Urinary bladder (tissue), 4 donors: ENCODE data around the gene RNPS1. TPM values are rescaled to one million over a fixed set of nuclear protein-coding genes. Genes with fewer than 3 reads are reported as not detected.

ENCODE experiments used
- DNase-seq: peaks from one replicate; pipeline ENCODE4 v3.0.0-alpha.2; 2015; ENCODE audit errors: extremely low spot score
- H3K27ac ChIP-seq: one replicate; pipeline ENCODE4 v1.5.1; 2013; ENCODE audit warnings: low read depth, mild to moderate bottlenecking, moderate library complexity
- H3K36me3 ChIP-seq: one replicate; pipeline ENCODE4 v1.6.1; 2013; ENCODE audit warnings: mild to moderate bottlenecking, moderate library complexity; ENCODE audit not compliant: insufficient read depth
- H3K4me1 ChIP-seq: one replicate; pipeline ENCODE4 v1.6.1; 2013; ENCODE audit warnings: mild to moderate bottlenecking, moderate library complexity; ENCODE audit not compliant: insufficient read depth
- H3K4me3 ChIP-seq: one replicate; pipeline ENCODE4 v1.5.1; 2013; ENCODE audit warnings: low read depth, low read length
- WGBS: extraction: QIAGEN DNeasy Blood & Tissue Kit; methylation state at CpG from one replicate; pipeline ENCODE4 v1.1.7; 2013; 5-methylcytosine and 5-hydroxymethylcytosine counted together
- polyA plus RNA-seq: library from polyadenylated mRNA; stranded (reverse); fragments of 200-250 nt; gene quantifications from one replicate; pipeline ENCODE4 v1.2.3, GENCODE V29; 2013
- total RNA-seq: library from RNA; depleted of rRNA; stranded (reverse); fragments of >200 nt; gene quantifications from one replicate; pipeline ENCODE4 v1.2.3, GENCODE V29; 2014
- donor health status: healthy with polysubstance abuse.
- donor health status: healthy.

Gene RNPS1
- total and polyA plus RNA-seq, 2 donors = 47.5 to 188 TPM

DNA sequence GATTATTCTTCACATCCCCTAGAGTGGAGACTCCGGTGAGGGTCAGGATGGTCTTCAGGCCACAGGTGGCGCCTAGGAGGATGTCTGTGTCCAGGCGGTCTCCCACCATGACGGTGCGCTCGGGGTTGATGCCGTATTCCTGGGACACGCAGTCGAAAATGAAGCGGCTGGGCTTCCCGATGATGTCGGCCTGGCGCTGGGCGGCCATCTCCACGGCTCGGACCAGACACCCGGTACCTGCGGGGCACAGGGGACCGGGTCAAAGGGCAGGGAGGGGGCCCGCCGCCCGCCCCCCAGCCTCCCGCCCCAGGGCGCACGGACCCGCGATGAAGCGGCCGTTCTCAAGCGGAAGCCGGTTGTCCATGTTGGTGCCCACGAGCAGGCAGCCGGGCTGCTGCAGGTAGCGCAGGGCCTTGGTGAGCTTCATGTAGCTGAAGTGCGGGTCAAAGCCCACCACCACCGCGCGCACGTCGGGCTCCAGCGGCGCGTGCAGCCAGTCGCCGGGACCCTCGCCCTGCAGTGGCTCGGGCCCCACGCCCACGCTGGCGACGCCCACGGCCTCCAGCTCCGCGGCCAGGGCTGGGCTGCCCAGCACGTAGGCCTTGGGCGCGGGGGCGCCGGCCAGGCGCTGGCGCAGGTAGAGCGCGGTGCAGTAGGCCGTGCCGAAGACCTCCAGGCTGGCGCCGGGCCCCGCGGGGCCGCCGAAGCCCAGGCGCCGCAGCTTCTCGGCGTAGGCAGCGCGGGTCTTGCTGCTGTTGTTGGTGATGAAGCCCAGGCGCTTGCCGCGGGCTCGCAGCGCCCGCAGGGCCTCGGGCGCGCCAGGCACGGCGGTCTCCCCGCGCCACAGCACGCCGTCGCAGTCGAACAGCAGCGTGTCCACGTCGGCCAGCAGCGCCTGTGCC lies 53.9 kb downstream of the RNPS1 start:
- Histone ChIP-seq H3K27ac (peak overlapping the region; percentile 70), H3K36me3 (no peaks in the 10 kb centered on the region), H3K4me1 (no peaks in the 10 kb centered on the region), H3K4me3 (peak overlapping the region; percentile 68)
- DNase-seq = no peak
- under 1% methylated on average over 98 of the region's 98 CpGs for WGBS

GRCh38 chr16:2212362-2213324 lies 55.3 kb downstream of the RNPS1 start:
- 74% methylated on average over 19 of the region's 19 CpGs for WGBS
- no peak overlapping the region for H3K27ac ChIP-seq
- H3K36me3 ChIP-seq = no peaks in the 10 kb centered on the region
- no peak for DNase-seq
- no peak overlapping the region for H3K4me3 ChIP-seq
- no peaks in the 10 kb centered on the region for H3K4me1 ChIP-seq

- DNase-seq = no peak
- H3K4me1 ChIP-seq = no peaks in the 10 kb centered on the region
- no peak overlapping the region for H3K4me3 ChIP-seq
- 81% methylated on average over 11 of the region's 11 CpGs for WGBS
- no peaks in the 10 kb centered on the region for H3K36me3 ChIP-seq
- H3K27ac ChIP-seq = no peak overlapping the region
Measured at GRCh38 chr16:2211923-2212347, 56.0 kb downstream of the RNPS1 start.

GRCh38 chr16:2210386-2211365 lies 57.2 kb downstream of the RNPS1 start, which contains the start of gene BRICD5:
TSS of gene BRICD5 (minus strand) at chr16:2210863. CDS start at chr16:2210833, 30 bp downstream.
- 67% methylated on average over 24 of the region's 24 CpGs for WGBS
- no peak within 1 kb of the TSS for H3K4me3 ChIP-seq
- no peak within 1 kb of the TSS for H3K27ac ChIP-seq
- H3K4me1 ChIP-seq = peaks cover 2% of the 10 kb centered on the region
- no peak for DNase-seq
- H3K36me3 ChIP-seq = no peaks in the 10 kb centered on the region

DNA sequence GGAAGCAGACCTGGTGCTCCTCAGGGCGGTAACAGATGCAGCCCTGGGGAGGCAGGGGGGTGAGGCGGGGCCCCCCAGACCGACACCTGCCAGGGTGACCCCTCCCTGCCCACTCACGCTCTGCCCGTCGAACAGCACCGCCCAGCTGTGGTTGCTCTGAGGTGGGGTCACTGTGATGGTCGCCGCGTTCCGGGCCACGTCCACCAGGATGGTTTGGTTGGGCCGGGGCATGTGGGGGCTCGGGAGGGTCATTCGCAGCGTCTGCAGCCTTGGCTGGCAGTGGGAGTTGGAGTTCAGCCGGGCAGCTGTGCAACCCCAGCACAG lies 58.0 kb downstream of the RNPS1 start:
- no peak overlapping the region for H3K4me3 ChIP-seq
- no peak overlapping the region for H3K27ac ChIP-seq
- H3K4me1 ChIP-seq = peaks cover 2% of the 10 kb centered on the region
- DNase-seq = no peak
- no peaks in the 10 kb centered on the region for H3K36me3 ChIP-seq
- 94% methylated on average over 17 of the region's 17 CpGs for WGBS

DNA sequence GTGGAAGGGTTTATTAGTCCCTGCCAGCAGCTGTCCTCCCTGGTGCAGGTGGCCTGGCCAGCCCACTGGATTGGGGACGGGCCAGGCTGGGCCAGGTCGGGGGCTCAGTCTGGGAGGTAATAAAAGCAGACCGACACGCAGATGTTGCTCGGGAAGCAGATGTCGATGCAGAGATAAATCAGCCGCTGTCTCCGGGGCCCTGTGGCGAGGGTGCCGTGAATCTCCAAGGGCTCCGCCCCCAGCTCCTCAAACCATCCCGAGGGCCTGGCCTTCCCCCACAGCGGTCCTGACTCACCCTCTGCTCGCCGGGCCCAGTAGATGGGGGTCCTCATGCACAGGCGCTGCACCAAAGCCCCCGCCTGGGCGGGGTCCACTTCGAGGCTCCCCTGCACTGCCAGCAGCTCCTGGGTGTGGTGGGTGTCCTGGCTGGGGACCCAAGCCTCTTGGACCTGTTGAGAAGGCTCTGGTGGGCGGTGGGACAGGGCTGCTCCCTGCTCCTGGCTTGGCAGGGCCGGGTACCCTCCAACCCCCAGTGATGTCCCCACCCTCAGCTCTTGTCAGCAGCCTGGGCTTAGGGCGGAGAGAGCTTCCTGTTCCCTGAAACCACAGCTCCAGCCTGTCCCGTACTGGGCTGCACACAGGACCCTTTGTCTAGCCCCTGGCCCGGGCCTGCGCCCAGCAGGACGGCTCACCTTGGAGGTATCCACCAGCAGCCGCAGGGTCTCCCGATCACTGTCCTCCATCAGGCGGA lies 58.5 kb downstream of the RNPS1 start:
- peaks cover 2% of the 10 kb centered on the region for H3K4me1 ChIP-seq

DNA sequence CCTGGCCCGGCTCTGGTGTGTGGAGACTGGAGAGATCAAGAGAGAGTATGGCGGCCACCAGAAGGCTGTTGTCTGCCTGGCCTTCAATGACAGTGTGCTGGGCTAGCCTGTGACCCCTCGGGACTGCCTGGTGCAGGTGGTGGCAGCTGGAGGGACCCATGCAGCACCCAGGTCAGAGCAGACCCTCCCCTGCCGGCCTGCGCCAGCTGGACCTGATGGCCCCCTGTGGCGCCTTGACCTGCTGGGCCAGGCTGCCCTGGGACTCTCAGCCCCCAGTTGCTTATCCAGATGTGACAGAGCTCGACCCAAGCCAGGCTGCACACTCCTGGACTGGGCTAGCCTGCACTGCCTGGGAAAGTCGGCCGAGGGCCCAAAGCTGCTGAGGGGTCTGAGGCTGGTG lies 59.2 kb downstream of the RNPS1 start:
- H3K36me3 ChIP-seq = no peaks in the 10 kb centered on the region
- WGBS = 91% methylated on average over 9 of the region's 9 CpGs
- DNase-seq = no peak
- H3K4me3 ChIP-seq = no peak overlapping the region
- H3K27ac ChIP-seq = no peak overlapping the region
- H3K4me1 ChIP-seq = peaks cover 2% of the 10 kb centered on the region

More for the DNA sequence above, 58.5 kb downstream of the RNPS1 start:
- Histone ChIP-seq H3K36me3 (no peaks in the 10 kb centered on the region), H3K27ac (no peak overlapping the region), H3K4me3 (no peak overlapping the region)
- WGBS = 79% methylated on average over 29 of the region's 29 CpGs
- no peak for DNase-seq

GRCh38 chr16:2208308-2208707 lies 59.6 kb downstream of the RNPS1 start:
- WGBS = 76% methylated on average over 23 of the region's 23 CpGs
- DNase-seq = no peak
- no peaks in the 10 kb centered on the region for H3K36me3 ChIP-seq
- no peak overlapping the region for H3K27ac ChIP-seq
- no peak overlapping the region for H3K4me3 ChIP-seq
- H3K4me1 ChIP-seq = peaks cover 2% of the 10 kb centered on the region

DNA sequence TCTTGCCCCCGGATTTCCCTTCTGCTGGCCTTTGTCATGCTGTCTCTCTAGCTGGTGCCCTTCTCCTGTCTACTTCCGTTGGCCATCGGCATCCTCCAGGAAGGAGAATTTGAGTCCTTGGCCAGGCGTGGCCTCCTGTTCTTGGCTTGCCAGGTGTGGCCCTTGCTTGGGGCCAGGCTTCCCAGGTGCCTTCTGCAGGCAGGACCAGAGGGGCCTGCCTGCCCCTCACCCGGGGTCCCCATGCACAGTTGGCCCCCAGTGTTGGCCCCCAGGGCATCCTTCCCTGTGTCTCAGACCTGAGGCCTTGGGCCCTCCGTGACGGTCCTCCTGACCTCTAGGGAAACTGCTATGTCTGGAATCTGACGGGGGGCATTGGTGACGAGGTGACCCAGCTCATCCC lies 60.1 kb downstream of the RNPS1 start:
- no peak overlapping the region for H3K27ac ChIP-seq
- peaks cover 2% of the 10 kb centered on the region for H3K4me1 ChIP-seq
- no peaks in the 10 kb centered on the region for H3K36me3 ChIP-seq
- WGBS = 90% methylated on average over 9 of the region's 9 CpGs
- no peak overlapping the region for H3K4me3 ChIP-seq
- DNase-seq = no peak

DNA sequence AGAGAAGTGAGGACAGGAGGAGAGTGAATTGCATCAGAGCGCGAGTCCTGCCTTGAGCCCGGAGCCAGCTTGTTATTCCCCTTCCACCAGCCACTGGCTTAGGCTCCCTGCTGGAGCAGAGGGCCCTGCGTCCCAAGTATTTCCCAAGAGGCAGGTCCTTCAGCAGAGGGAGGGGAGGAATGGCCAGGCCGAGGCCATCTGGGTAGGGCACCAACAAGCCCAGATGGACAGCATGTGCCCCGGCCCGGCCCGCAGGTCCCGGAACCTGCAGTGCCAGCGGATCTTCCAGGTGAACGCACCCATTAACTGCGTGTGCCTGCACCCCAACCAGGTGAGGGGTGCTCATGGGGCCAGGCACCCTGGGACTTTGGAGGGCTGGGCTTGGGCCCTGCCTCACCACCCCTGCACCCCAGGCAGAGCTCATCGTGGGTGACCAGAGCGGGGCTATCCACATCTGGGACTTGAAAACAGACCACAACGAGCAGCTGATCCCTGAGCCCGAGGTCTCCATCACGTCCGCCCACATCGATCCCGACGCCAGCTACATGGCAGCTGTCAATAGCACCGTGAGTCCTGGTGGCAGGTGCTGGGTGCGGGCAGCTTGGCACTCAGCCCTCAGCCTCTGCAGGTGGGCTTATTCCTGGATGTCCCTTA lies 61.0 kb downstream of the RNPS1 start:
- no peak overlapping the region for H3K4me3 ChIP-seq
- H3K27ac ChIP-seq = no peak overlapping the region
- DNase-seq = no peak
- peaks cover 2% of the 10 kb centered on the region for H3K4me1 ChIP-seq
- no peaks in the 10 kb centered on the region for H3K36me3 ChIP-seq
- 93% methylated on average over 23 of the region's 23 CpGs for WGBS

GRCh38 chr16:2206420-2206779 lies 61.5 kb downstream of the RNPS1 start:
- Histone ChIP-seq H3K4me1 (peaks cover 2% of the 10 kb centered on the region), H3K36me3 (no peaks in the 10 kb centered on the region), H3K4me3 (peak overlapping the region; percentile 75), H3K27ac (no peak overlapping the region)
- DNase-seq = no peak
- 83% methylated on average over 18 of the region's 18 CpGs for WGBS

DNA sequence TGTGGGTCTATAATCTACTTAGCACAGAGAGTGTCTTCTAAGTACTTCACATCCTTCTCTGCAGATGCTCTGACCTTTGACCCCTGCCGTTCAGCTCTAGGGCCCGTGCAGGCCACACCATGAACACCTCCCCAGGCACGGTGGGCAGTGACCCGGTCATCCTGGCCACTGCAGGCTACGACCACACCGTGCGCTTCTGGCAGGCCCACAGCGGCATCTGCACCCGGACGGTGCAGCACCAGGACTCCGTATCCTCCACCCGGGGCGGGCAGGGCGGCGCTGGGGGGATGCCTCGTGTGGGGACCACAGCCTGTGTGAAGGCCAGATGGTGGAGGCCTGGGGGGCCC lies 62.0 kb downstream of the RNPS1 start:
- peak overlapping the region; percentile 75 for H3K4me3 ChIP-seq
- no peak overlapping the region for H3K27ac ChIP-seq
- 9% methylated on average over 16 of the region's 16 CpGs for WGBS
- no peaks in the 10 kb centered on the region for H3K36me3 ChIP-seq
- peaks cover 2% of the 10 kb centered on the region for H3K4me1 ChIP-seq
- no peak for DNase-seq
